ENCODE data around the gene TPMT.
"Not testable (repeated sequence)": the region's sequence is repeated elsewhere in the genome, so short reads cannot be mapped to it uniquely, and the experiment has no call there.

Gene TPMT

GRCh38 chr6:18155864-18156421 lies 1.1 kb upstream of the TPMT start:
- peak; percentile 34 for DNase-seq (ENCODE audit: low spot score)

- DNase-seq (ENCODE audit: low spot score) = peak; percentile 99
These were observed 430 bp upstream of the TPMT start, which contains the start of gene KDM1B for GRCh38 chr6:18155150-18155863. KDM1B (plus strand) TSS chr6:18155422; CDS start chr6:18159896, 4,474 bp downstream.

GRCh38 chr6:18153311-18153703 lies 1.6 kb downstream of the TPMT start:
- DNase-seq (ENCODE audit: low spot score) = no peak

- DNase-seq (ENCODE audit: low spot score) = no peak
These were observed 3.1 kb downstream of the TPMT start for GRCh38 chr6:18151801-18152200.

GRCh38 chr6:18151391-18151790 lies 3.5 kb downstream of the TPMT start:
- not testable (repeated sequence) for DNase-seq (ENCODE audit: low spot score)

- DNase-seq (ENCODE audit: low spot score) = no peak
These were observed 6.4 kb downstream of the TPMT start for GRCh38 chr6:18148304-18149025.

GRCh38 chr6:18147616-18148015 lies 7.3 kb downstream of the TPMT start:
- no peak for DNase-seq (ENCODE audit: low spot score)

- DNase-seq (ENCODE audit: low spot score) = no peak
These were observed 7.7 kb downstream of the TPMT start for GRCh38 chr6:18147160-18147559.

- DNase-seq (ENCODE audit: low spot score) = no peak
These were observed 12.4 kb downstream of the TPMT start for GRCh38 chr6:18142591-18142861.

GRCh38 chr6:18141805-18142590 lies 12.9 kb downstream of the TPMT start:
- DNase-seq (ENCODE audit: low spot score) = no peak

- no peak for DNase-seq (ENCODE audit: low spot score)
These were observed 14.8 kb downstream of the TPMT start for GRCh38 chr6:18139935-18140621.

- no peak for DNase-seq (ENCODE audit: low spot score)
These were observed 16.0 kb downstream of the TPMT start for GRCh38 chr6:18138906-18139305.

GRCh38 chr6:18136260-18136659 lies 18.6 kb downstream of the TPMT start:
- DNase-seq (ENCODE audit: low spot score) = no peak

- DNase-seq (ENCODE audit: low spot score) = no peak
These were observed 19.7 kb downstream of the TPMT start for GRCh38 chr6:18135171-18135570.

GRCh38 chr6:18132346-18132745 lies 22.5 kb downstream of the TPMT start:
- no peak for DNase-seq (ENCODE audit: low spot score)

- no peak for DNase-seq (ENCODE audit: low spot score)
These were observed 28.8 kb downstream of the TPMT start for GRCh38 chr6:18126121-18126520.

GRCh38 chr6:18122128-18123093 lies 32.5 kb downstream of the TPMT start, which contains the start of gene NHLRC1:
NHLRC1 (minus strand) TSS chr6:18122677; CDS start chr6:18122606, 71 bp downstream.
- DNase-seq (ENCODE audit: low spot score) = peak; percentile 73

GRCh38 chr6:18121580-18122127 lies 33.2 kb downstream of the TPMT start:
- DNase-seq (ENCODE audit: low spot score) = no peak

GRCh38 chr6:18119236-18119635 lies 35.6 kb downstream of the TPMT start:
- no peak for DNase-seq (ENCODE audit: low spot score)

GRCh38 chr6:18118330-18118729 lies 36.5 kb downstream of the TPMT start:
- DNase-seq (ENCODE audit: low spot score) = no peak

Data from activated CD4-positive, alpha-beta T cell treated with anti-CD3 and anti-CD28 coated beads, Interleukin-2, Interleukin-4, amounts not matched to agents 100 ng/mL and 50 ng/mL, durations not matched to agents 16 hours and 8 hours (primary cell).